ENCODE measurements around the gene MAP3K10.

Gene MAP3K10

DNA sequence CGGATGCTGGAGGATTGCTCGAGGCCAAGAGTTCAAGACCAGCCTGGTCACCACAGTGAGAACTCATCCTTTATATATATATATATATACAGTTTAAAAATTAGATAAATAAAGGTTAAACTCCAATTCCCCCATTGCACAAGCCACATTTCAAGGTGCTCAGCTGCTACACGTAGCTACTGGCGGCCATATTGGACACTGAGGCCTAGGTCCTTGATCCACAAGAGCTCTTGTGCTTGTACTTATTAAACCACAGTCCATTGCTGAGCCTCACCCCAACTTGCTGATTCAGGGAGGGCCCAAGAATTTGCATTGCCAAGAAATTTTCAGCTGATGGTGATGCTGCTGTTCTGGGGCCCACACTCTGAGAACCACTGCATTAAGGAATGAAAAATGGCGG is 17.4 kb downstream of the MAP3K10 start:
- Histone ChIP-seq H3K14ac (ENCODE audit: low read length) (no peak overlapping the region), H2BK15ac (ENCODE audit: low read length) (no peak overlapping the region), H3K23ac (ENCODE audit: low read depth, low read length, poor library complexity) (no peak overlapping the region), H2BK12ac (ENCODE audit: low read length) (no peak overlapping the region), H3K79me1 (ENCODE audit: low read depth, low read length) (no peaks in the 10 kb centered on the region), H3K9me3 (replicated peaks in 1 of 2; ENCODE audit: control insufficient read depth in 2 of 2, insufficient read depth in 1 of 2, low read depth in 1 of 2, low read length in 2 of 2) (peaks cover 6 to 7% of the 10 kb centered on the region in 2 donors), H2BK5ac (ENCODE audit: low read length) (no peak overlapping the region), H4K8ac (ENCODE audit: low read depth, low read length) (no peak overlapping the region), H3K27ac (replicated peaks; ENCODE audit: low read length) (no peak overlapping the region), H3K4me2 (ENCODE audit: insufficient read depth, low read length, poor library complexity, severe bottlenecking) (no peak overlapping the region), H3K27me3 (ENCODE audit: control insufficient read depth in 3 of 3, insufficient read depth in 3 of 3, low read depth in 1 of 3, low read length in 3 of 3) (no peaks in the 10 kb centered on the region), H3K9ac (ENCODE audit: low read depth, low read length, poor library complexity) (no peak overlapping the region), H4K91ac (ENCODE audit: low read depth, low read length, poor library complexity) (no peak overlapping the region), H3K36me3 (replicated peaks in 1 of 2; ENCODE audit: control insufficient read depth in 2 of 2, insufficient read depth in 2 of 2, low read length in 2 of 2) (peaks cover 14 to 41% of the 10 kb centered on the region in 2 donors), H3K4me1 (ENCODE audit: control insufficient read depth in 2 of 2, insufficient read depth in 1 of 2, low read depth in 1 of 2, low read length in 2 of 2) (no peaks in the 10 kb centered on the region), H2AFZ (ENCODE audit: low read length) (no peak overlapping the region), H2AK5ac (ENCODE audit: low read depth, low read length) (no peak overlapping the region), H3K4ac (ENCODE audit: low read length) (no peak overlapping the region), H2BK120ac (ENCODE audit: low read depth, low read length) (no peak overlapping the region), H3K4me3 (ENCODE audit: low read length in 2 of 2) (no peak overlapping the region), H3K18ac (ENCODE audit: low read length) (no peak overlapping the region)
- DNase-seq (ENCODE audit: low spot score) = no peak
- no CpG with 5 or more reads among the region's 5 CpGs for WGBS, 2 donors (ENCODE audit: extremely low coverage in 2 of 2, insufficient read length in 2 of 2, insufficient replicate concordance in 1 of 2)

DNA sequence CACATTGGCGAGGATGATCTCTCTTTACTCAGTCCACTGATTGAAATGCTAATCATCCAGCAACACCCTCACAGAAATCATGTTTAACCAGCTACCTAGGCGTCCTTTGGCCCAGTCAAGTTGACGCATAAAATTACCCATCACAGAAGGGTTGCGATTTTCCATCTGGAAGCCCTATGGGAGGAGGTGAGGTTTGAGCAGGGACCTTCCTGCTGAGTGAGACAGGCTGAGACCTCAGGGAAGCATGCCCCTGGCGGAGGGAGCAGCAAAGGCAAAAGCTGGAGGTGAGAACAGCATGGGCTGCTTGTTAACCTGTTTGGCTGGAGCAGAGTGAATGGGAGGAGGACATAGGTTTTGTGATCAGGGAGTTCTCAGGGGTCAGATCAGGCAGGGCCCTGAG is 19.7 kb downstream of the MAP3K10 start:
- H3K79me1 ChIP-seq (ENCODE audit: low read depth, low read length) = no peaks in the 10 kb centered on the region
- H3K4ac ChIP-seq (ENCODE audit: low read length) = no peak overlapping the region
- no CpG with 5 or more reads among the region's 5 CpGs for WGBS, 2 donors (ENCODE audit: extremely low coverage in 2 of 2, insufficient read length in 2 of 2, insufficient replicate concordance in 1 of 2)

GRCh38 chr19:40213251-40213829 is 22.1 kb downstream of the MAP3K10 start:
- Histone ChIP-seq H2BK5ac (ENCODE audit: low read length) (no peak overlapping the region), H2AFZ (ENCODE audit: low read length) (no peak overlapping the region), H4K8ac (ENCODE audit: low read depth, low read length) (peak overlapping the region; percentile 3), H3K9me3 (replicated peaks in 1 of 2; ENCODE audit: control insufficient read depth in 2 of 2, insufficient read depth in 1 of 2, low read depth in 1 of 2, low read length in 2 of 2) (no peaks in the 10 kb centered on the region), H3K4me1 (ENCODE audit: control insufficient read depth in 2 of 2, insufficient read depth in 1 of 2, low read depth in 1 of 2, low read length in 2 of 2) (no peaks in the 10 kb centered on the region), H3K4me2 (ENCODE audit: insufficient read depth, low read length, poor library complexity, severe bottlenecking) (no peak overlapping the region), H3K27me3 (ENCODE audit: control insufficient read depth in 3 of 3, insufficient read depth in 3 of 3, low read depth in 1 of 3, low read length in 3 of 3) (peaks cover 6 to 24% (median 19%) of the 10 kb centered on the region in 3 experiments), H3K14ac (ENCODE audit: low read length) (no peak overlapping the region), H3K27ac (replicated peaks; ENCODE audit: low read length) (no peak overlapping the region), H2BK15ac (ENCODE audit: low read length) (no peak overlapping the region), H3K18ac (ENCODE audit: low read length) (no peak overlapping the region), H2BK12ac (ENCODE audit: low read length) (no peak overlapping the region), H3K4me3 (ENCODE audit: low read length in 2 of 2) (no peak overlapping the region), H3K79me1 (ENCODE audit: low read depth, low read length) (peaks cover 2% of the 10 kb centered on the region), H2AK5ac (ENCODE audit: low read depth, low read length) (no peak overlapping the region), H3K36me3 (replicated peaks in 1 of 2; ENCODE audit: control insufficient read depth in 2 of 2, insufficient read depth in 2 of 2, low read length in 2 of 2) (peaks cover 3 to 24% of the 10 kb centered on the region in 2 donors), H3K9ac (ENCODE audit: low read depth, low read length, poor library complexity) (no peak overlapping the region), H4K91ac (ENCODE audit: low read depth, low read length, poor library complexity) (no peak overlapping the region), H3K4ac (ENCODE audit: low read length) (no peak overlapping the region), H3K23ac (ENCODE audit: low read depth, low read length, poor library complexity) (no peak overlapping the region), H2BK120ac (ENCODE audit: low read depth, low read length) (no peak overlapping the region)
- no CpG with 5 or more reads among the region's 53 CpGs for WGBS, 2 donors (ENCODE audit: extremely low coverage in 2 of 2, insufficient read length in 2 of 2, insufficient replicate concordance in 1 of 2)
- DNase-seq (ENCODE audit: low spot score) = no peak

More for the DNA sequence above, 19.7 kb downstream of the MAP3K10 start:
- H2BK5ac ChIP-seq (ENCODE audit: low read length) = no peak overlapping the region
- no peak overlapping the region for H3K18ac ChIP-seq (ENCODE audit: low read length)
- H3K9ac ChIP-seq (ENCODE audit: low read depth, low read length, poor library complexity) = no peak overlapping the region
- H3K9me3 ChIP-seq (replicated peaks in 1 of 2; ENCODE audit: control insufficient read depth in 2 of 2, insufficient read depth in 1 of 2, low read depth in 1 of 2, low read length in 2 of 2) = no peaks in the 10 kb centered on the region
- H3K14ac ChIP-seq (ENCODE audit: low read length) = no peak overlapping the region
- no peak overlapping the region for H3K4me2 ChIP-seq (ENCODE audit: insufficient read depth, low read length, poor library complexity, severe bottlenecking)
- H3K27me3 ChIP-seq (ENCODE audit: control insufficient read depth in 3 of 3, insufficient read depth in 3 of 3, low read depth in 1 of 3, low read length in 3 of 3) = peaks cover 0 to under 1% (median under 1%) of the 10 kb centered on the region in 3 experiments
- H2BK12ac ChIP-seq (ENCODE audit: low read length) = no peak overlapping the region
- H2AFZ ChIP-seq (ENCODE audit: low read length) = no peak overlapping the region
- no peak overlapping the region for H2BK15ac ChIP-seq (ENCODE audit: low read length)
- no peak for DNase-seq (ENCODE audit: low spot score)
- H3K36me3 ChIP-seq (replicated peaks in 1 of 2; ENCODE audit: control insufficient read depth in 2 of 2, insufficient read depth in 2 of 2, low read length in 2 of 2) = peaks cover 4 to 25% of the 10 kb centered on the region in 2 donors
- H3K27ac ChIP-seq (replicated peaks; ENCODE audit: low read length) = no peak overlapping the region
- H2AK5ac ChIP-seq (ENCODE audit: low read depth, low read length) = no peak overlapping the region
- H4K91ac ChIP-seq (ENCODE audit: low read depth, low read length, poor library complexity) = no peak overlapping the region
- H2BK120ac ChIP-seq (ENCODE audit: low read depth, low read length) = no peak overlapping the region
- H4K8ac ChIP-seq (ENCODE audit: low read depth, low read length) = no peak overlapping the region
- H3K4me3 ChIP-seq (ENCODE audit: low read length in 2 of 2) = no peak overlapping the region
- H3K4me1 ChIP-seq (ENCODE audit: control insufficient read depth in 2 of 2, insufficient read depth in 1 of 2, low read depth in 1 of 2, low read length in 2 of 2) = no peaks in the 10 kb centered on the region
- H3K23ac ChIP-seq (ENCODE audit: low read depth, low read length, poor library complexity) = no peak overlapping the region

DNA sequence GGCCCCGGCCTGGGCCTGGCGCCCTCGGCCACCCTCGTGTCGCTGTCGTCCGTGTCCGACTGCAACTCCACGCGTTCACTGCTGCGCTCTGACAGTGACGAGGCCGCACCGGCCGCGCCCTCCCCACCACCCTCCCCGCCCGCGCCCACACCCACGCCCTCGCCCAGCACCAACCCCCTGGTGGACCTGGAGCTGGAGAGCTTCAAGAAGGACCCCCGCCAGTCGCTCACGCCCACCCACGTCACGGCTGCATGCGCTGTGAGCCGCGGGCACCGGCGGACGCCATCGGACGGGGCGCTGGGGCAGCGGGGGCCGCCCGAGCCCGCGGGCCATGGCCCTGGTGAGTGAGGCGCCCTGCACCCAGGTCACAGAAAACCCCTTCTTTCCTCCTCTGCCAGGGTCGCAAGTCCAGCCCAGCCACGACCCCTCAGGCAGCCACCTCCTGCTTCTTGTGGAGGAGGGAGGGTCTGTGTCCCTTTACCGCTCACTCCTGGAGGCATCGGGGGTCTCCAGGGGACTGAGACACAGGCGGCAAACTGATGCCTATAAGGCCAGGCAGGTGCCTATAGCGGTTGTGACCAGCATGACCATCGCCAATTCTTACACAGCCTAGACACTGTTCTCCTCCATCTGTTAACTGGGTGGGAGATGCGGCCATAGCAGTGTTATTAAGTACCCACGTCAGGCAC is 22.8 kb downstream of the MAP3K10 start:
- H3K79me1 ChIP-seq (ENCODE audit: low read depth, low read length) = peaks cover 2% of the 10 kb centered on the region
- H2BK120ac ChIP-seq (ENCODE audit: low read depth, low read length) = no peak overlapping the region
- no peak overlapping the region for H2BK12ac ChIP-seq (ENCODE audit: low read length)
- peak overlapping the region; percentile 11 for H3K4me2 ChIP-seq (ENCODE audit: insufficient read depth, low read length, poor library complexity, severe bottlenecking)
- H2AK5ac ChIP-seq (ENCODE audit: low read depth, low read length) = no peak overlapping the region
- H3K27ac ChIP-seq (replicated peaks; ENCODE audit: low read length) = no peak overlapping the region
- H3K4me1 ChIP-seq (ENCODE audit: control insufficient read depth in 2 of 2, insufficient read depth in 1 of 2, low read depth in 1 of 2, low read length in 2 of 2) = no peaks in the 10 kb centered on the region
- no peak overlapping the region for H2BK5ac ChIP-seq (ENCODE audit: low read length)
- H3K14ac ChIP-seq (ENCODE audit: low read length) = no peak overlapping the region
- no peak overlapping the region for H4K8ac ChIP-seq (ENCODE audit: low read depth, low read length)
- H4K91ac ChIP-seq (ENCODE audit: low read depth, low read length, poor library complexity) = no peak overlapping the region
- H3K23ac ChIP-seq (ENCODE audit: low read depth, low read length, poor library complexity) = no peak overlapping the region
- no peak overlapping the region for H2AFZ ChIP-seq (ENCODE audit: low read length)
- H3K9me3 ChIP-seq (replicated peaks in 1 of 2; ENCODE audit: control insufficient read depth in 2 of 2, insufficient read depth in 1 of 2, low read depth in 1 of 2, low read length in 2 of 2) = no peaks in the 10 kb centered on the region
- H3K4me3 ChIP-seq (ENCODE audit: low read length in 2 of 2) = no peak overlapping the region
- no peak overlapping the region for H3K9ac ChIP-seq (ENCODE audit: low read depth, low read length, poor library complexity)
- peaks cover 3 to 19% of the 10 kb centered on the region in 2 donors for H3K36me3 ChIP-seq (replicated peaks in 1 of 2; ENCODE audit: control insufficient read depth in 2 of 2, insufficient read depth in 2 of 2, low read length in 2 of 2)
- H3K4ac ChIP-seq (ENCODE audit: low read length) = no peak overlapping the region
- no peak overlapping the region for H2BK15ac ChIP-seq (ENCODE audit: low read length)
- peaks cover 6 to 29% (median 23%) of the 10 kb centered on the region in 3 experiments for H3K27me3 ChIP-seq (ENCODE audit: control insufficient read depth in 3 of 3, insufficient read depth in 3 of 3, low read depth in 1 of 3, low read length in 3 of 3)
- DNase-seq (ENCODE audit: low spot score) = no peak
- no peak overlapping the region for H3K18ac ChIP-seq (ENCODE audit: low read length)
- WGBS, 2 donors (ENCODE audit: extremely low coverage in 2 of 2, insufficient read length in 2 of 2, insufficient replicate concordance in 1 of 2) = no CpG with 5 or more reads among the region's 50 CpGs
